K562 (cell line): Measurements from ENCODE around the gene GJA5. TPM values are rescaled to one million over a fixed set of nuclear protein-coding genes. Genes with fewer than 3 reads are reported as not detected.

Source experiments
- ATAC-seq: fragments of 200-7000 bp; cut with Tn5 transposase; 3 replicates; pipeline ENCODE4 v1.9.1; 2020; ENCODE audit warnings: moderate library complexity
- BruUV-seq: library from RNA; stranded (reverse); fragments of 400-500 nt; replicated peaks from 2 replicates; lab custom pipeline; 2021; lab: Mats Ljungman, UMichigan
- CTCF ChIA-PET: fragments of 300-600 bp; formaldehyde crosslinking; extraction: SDS; loops from one replicate; lab custom pipeline; 2021; ENCODE audit warnings: low intra/inter-chr PET ratio; lab: Yijun Ruan, JAX
- POLR2A ChIA-PET: fragments of 300-600, 350-650 bp; sonication (Branson Sonifier 250); formaldehyde crosslinking; extraction: SDS; loops from one replicate; lab custom pipeline; 2021; ENCODE audit warnings: antibody characterized with exemption, inconsistent platforms; lab: Yijun Ruan, JAX
- DNase-seq, 4 experiments: peaks; one replicate each; pipeline versions ENCODE4 v3.0.0 to v3.0.0-alpha.2; 2011 to 2018; ENCODE audit warnings: low spot score in 3 of 4, mixed read lengths in 3 of 4; ENCODE audit errors: extremely low read depth in 1 of 4
- FAIRE-seq: peaks from 2 replicates; lab custom pipeline; 2011; peaks lifted over from hg19 to GRCh38; lab: Jason Lieb, UNC
- H2AFZ ChIP-seq: 2 replicates; pipeline ENCODE4 v1.6.0; 2011; ENCODE audit warnings: low read depth, low read length, control low read depth, inconsistent platforms
- H3K27ac ChIP-seq: fragments of 200-600 bp; 3 replicates; pipeline ENCODE4 v1.8.0; 2011; ENCODE audit warnings: low read depth, mild to moderate bottlenecking, control low read depth, inconsistent platforms, low read length, moderate library complexity, mixed read lengths; ENCODE audit errors: extremely low read depth
- H3K27me3 ChIP-seq, 2 experiments: fragments of 300-600 bp in 1 of 2; 2 replicates in 1 of 2; 3 replicates in 1 of 2; pipeline versions ENCODE4 v1.6.0 to v1.8.0; 2011; ENCODE audit warnings: inconsistent platforms in 2 of 2, low read length in 2 of 2, mild to moderate bottlenecking in 1 of 2, mixed read lengths in 1 of 2, moderate library complexity in 1 of 2; ENCODE audit not compliant: control insufficient read depth in 2 of 2, insufficient read depth in 2 of 2
- H3K36me3 ChIP-seq: fragments of 300-600 bp; 3 replicates; pipeline ENCODE4 v1.8.0; 2011; ENCODE audit warnings: mild to moderate bottlenecking, low read length, inconsistent platforms; ENCODE audit not compliant: control insufficient read depth, insufficient read depth
- H3K4me1 ChIP-seq, 2 experiments: fragments of 200-600 bp in 1 of 2; replicated peaks in 1 of 2; 2 replicates in 1 of 2; 3 replicates in 1 of 2; pipeline versions ENCODE4 v1.5.1 to v1.8.0; 2011; ENCODE audit warnings: inconsistent platforms in 2 of 2, low read length in 2 of 2, mild to moderate bottlenecking in 1 of 2, mixed read lengths in 1 of 2, moderate library complexity in 1 of 2; ENCODE audit not compliant: control insufficient read depth in 2 of 2, insufficient read depth in 2 of 2
- H3K4me2 ChIP-seq: 2 replicates; pipeline ENCODE4 v1.6.1; 2011; ENCODE audit warnings: low read length, control low read depth, inconsistent platforms, mixed read lengths; ENCODE audit not compliant: insufficient read depth
- H3K4me3 ChIP-seq: fragments of 200-600 bp; sonication (generic), shearing (Covaris generic); 2 replicates; pipeline ENCODE4 v1.5.1; 2016; ENCODE audit warnings: control low read depth, inconsistent platforms
- H3K79me2 ChIP-seq: fragments of 200-600 bp; 3 replicates; pipeline ENCODE4 v1.8.0; 2011; ENCODE audit warnings: low read length, inconsistent platforms; ENCODE audit not compliant: control insufficient read depth, insufficient read depth
- H3K9ac ChIP-seq, 2 experiments: 2 replicates each; pipeline versions ENCODE4 v1.6.0 to v1.6.1; 2011; ENCODE audit warnings: low read depth in 2 of 2, low read length in 2 of 2, control low read depth in 1 of 2, inconsistent platforms in 1 of 2, mild to moderate bottlenecking in 1 of 2, mixed read lengths in 1 of 2; ENCODE audit not compliant: insufficient read depth in 1 of 2
- H3K9me1 ChIP-seq: one replicate; pipeline ENCODE4 v1.6.0; 2011; ENCODE audit warnings: inconsistent platforms, mild to moderate bottlenecking, low read length, moderate library complexity; ENCODE audit not compliant: control insufficient read depth, insufficient read depth
- H3K9me3 ChIP-seq: replicated peaks from 2 replicates; pipeline ENCODE4 v1.5.1; 2011; ENCODE audit warnings: low read depth, low read length, inconsistent platforms; ENCODE audit not compliant: control insufficient read depth, insufficient read depth
- H4K20me1 ChIP-seq: replicated peaks from 2 replicates; pipeline ENCODE4 v1.6.1; 2011; ENCODE audit warnings: low read length, inconsistent platforms, mixed read lengths; ENCODE audit not compliant: control insufficient read depth, insufficient read depth
- CHD1 ChIP-seq: fragments of 200-600 bp; sonication (generic); IDR thresholded peaks from one replicate; pipeline ENCODE4 v1.6.1; 2012; ENCODE audit warnings: mild to moderate bottlenecking, moderate library complexity, low read length, inconsistent platforms
- FOXJ2 ChIP-seq: fragments of 200-800 bp; sonication (Bioruptor generic); IDR thresholded peaks from 2 replicates; pipeline ENCODE4 v1.6.1; 2016; ENCODE audit warnings: missing genetic modification characterization, missing compliant biosample characterization
- GATAD2A ChIP-seq: fragments of 450-650 bp; IDR thresholded peaks from 2 replicates; pipeline ENCODE4 v1.6.1; 2017
- HINFP ChIP-seq: fragments of 450-650 bp; conservative IDR thresholded peaks from 2 replicates; pipeline ENCODE4 v1.6.1; 2016; ENCODE audit warnings: missing genetic modification characterization, low read depth, mild to moderate bottlenecking, control low read depth, missing compliant biosample characterization
- NR3C1 ChIP-seq: sonication (generic); formaldehyde crosslinking; IDR thresholded peaks from 2 replicates; pipeline ENCODE4 v1.8.1; 2022; ENCODE audit warnings: missing genetic modification reagents
- SNAPC5 ChIP-seq: fragments of 250-450 bp; sonication (Bioruptor Pico); IDR thresholded peaks from 2 replicates; pipeline ENCODE4 v1.8.0; 2021; ENCODE audit warnings: moderate library complexity, mild to moderate bottlenecking, inconsistent platforms
- TARDBP ChIP-seq: fragments of 450-650 bp; IDR thresholded peaks from 2 replicates; pipeline ENCODE4 v1.6.1; 2016
- ZNF407 ChIP-seq: fragments of 450-650 bp; IDR thresholded peaks from 2 replicates; pipeline ENCODE4 v1.6.1; 2016; ENCODE audit warnings: low read depth
- WGBS: fragments of 100-300 bp; shearing (Covaris generic); methylation state at CpG from one replicate; pipeline ENCODE4 v1.1.6; 2016; ENCODE audit warnings: low coverage, mixed read lengths; ENCODE audit not compliant: insufficient coverage; ENCODE audit errors: missing lambda C conversion rate; 5-methylcytosine and 5-hydroxymethylcytosine counted together
- in situ Hi-C: fragments of 300-500 bp; cut with MboI; formaldehyde crosslinking; loops from 4 replicates; pipeline ENCODE4 v1.15.0; 2018; ENCODE audit warnings: inconsistent platforms, mixed read lengths
- intact Hi-C: fragments of 100-400 bp; cut with micrococcal nuclease; formaldehyde crosslinking; loops from 2 replicates; pipeline ENCODE4 v1.14.2; 2022
- polyA plus RNA-seq, 8 experiments: library from polyadenylated mRNA; depleted of rRNA in 4 of 8; stranded (reverse) in 5 of 8; unstranded in 3 of 8; fragments of >200 nt; fragmentation: Nextera tagmentation in 2 of 8; fragmentation: Illumina TruSeq in 1 of 8; extraction: Ambion mirVana in 2 of 8; extraction: Trizol in 1 of 8; gene quantifications; 2 replicates each; pipeline versions ENCODE4 v1.2.1 to v1.2.3, GENCODE V29; 2011 to 2014; ENCODE audit warnings: inconsistent platforms in 1 of 8, missing spikeins in 1 of 8
- total RNA-seq, 7 experiments: library from RNA; depleted of rRNA in 6 of 7; stranded (reverse); fragments of >200 nt in 6 of 7; fragmentation: Illumina TruSeq in 2 of 7; extraction: Trizol in 2 of 7; gene quantifications; 2 replicates each; pipeline versions ENCODE4 v1.2.1 to v1.2.3, GENCODE V29; 2011 to 2021; ENCODE audit warnings: low replicate concordance in 1 of 7

GJA5 gene
- total and polyA plus RNA-seq, 9 of the 15 experiments (the other 6 are each of a cell fraction or from before 2014, with no cell fraction given), result 0.07 TPM; not detected in 7

- CTCF ChIA-PET, result no interaction called here
- Histone ChIP-seq H3K36me3 (no peaks in the 10 kb centered on the region), H3K4me1 (no peaks in the 10 kb centered on the region; a peak in 1 of 5 replicates), H3K9me3 (no peaks in the 10 kb centered on the region), H3K4me2 (no peak overlapping the region), H3K79me2 (no peaks in the 10 kb centered on the region), H3K9me1 (no peaks in the 10 kb centered on the region), H3K27ac (no peak overlapping the region)
- FAIRE-seq, result no peak
- POLR2A ChIA-PET, result no interaction called here
- 3% methylated on average over 23 of the region's 24 CpGs for WGBS
- no peak for TF ChIP-seq CHD1
- no peak for TF ChIP-seq TARDBP
- no peak for TF ChIP-seq NR3C1 (CRISPR knock-in tag)
- no peak for TF ChIP-seq FOXJ2
- TF ChIP-seq ZNF407, result peak; percentile 80
- no peak for TF ChIP-seq GATAD2A
- no peak for TF ChIP-seq HINFP (tag)
- no peak for TF ChIP-seq SNAPC5 (CRISPR knock-in tag)
- TF ChIP-seq, all 486 proteins: peak for 1
- Histone ChIP-seq H2AFZ (no peak overlapping the region), H3K9ac (0 out of 4 replicates have a peak overlapping the region, but pooled peaks of 1 of the 2 experiments have one; percentile 26), H3K4me3 (no peak overlapping the region), H3K27me3 (peaks cover 8 to 34% of the 10 kb centered on the region in 2 experiments; a peak in 4 of 5 replicates), H4K20me1 (no peaks in the 10 kb centered on the region; the same call in 1 of the 2 replicates)
- in situ Hi-C loops, result no loop called here
- intact Hi-C loops, result no loop called here
- DNase-seq (no peak), ATAC-seq (no peak)
- no TSS peak for BruUV-seq
These were observed 1.9 kb downstream of the GJA5 start for GRCh38 chr1:147758379-147759100.
